ENCODE measurements around the gene ZNF205. TPM values are rescaled to one million over a fixed set of nuclear protein-coding genes. Genes with fewer than 3 reads are reported as not detected.
A peak's percentile ranks its signal among the peaks of the same experiment; 100 is the strongest.

ZNF205 gene
- total and polyA plus RNA-seq, 2 of the 13 experiments (the other 11 are each of a cell fraction or from before 2014, with no cell fraction given): 5.8 to 10.2 TPM

DNA sequence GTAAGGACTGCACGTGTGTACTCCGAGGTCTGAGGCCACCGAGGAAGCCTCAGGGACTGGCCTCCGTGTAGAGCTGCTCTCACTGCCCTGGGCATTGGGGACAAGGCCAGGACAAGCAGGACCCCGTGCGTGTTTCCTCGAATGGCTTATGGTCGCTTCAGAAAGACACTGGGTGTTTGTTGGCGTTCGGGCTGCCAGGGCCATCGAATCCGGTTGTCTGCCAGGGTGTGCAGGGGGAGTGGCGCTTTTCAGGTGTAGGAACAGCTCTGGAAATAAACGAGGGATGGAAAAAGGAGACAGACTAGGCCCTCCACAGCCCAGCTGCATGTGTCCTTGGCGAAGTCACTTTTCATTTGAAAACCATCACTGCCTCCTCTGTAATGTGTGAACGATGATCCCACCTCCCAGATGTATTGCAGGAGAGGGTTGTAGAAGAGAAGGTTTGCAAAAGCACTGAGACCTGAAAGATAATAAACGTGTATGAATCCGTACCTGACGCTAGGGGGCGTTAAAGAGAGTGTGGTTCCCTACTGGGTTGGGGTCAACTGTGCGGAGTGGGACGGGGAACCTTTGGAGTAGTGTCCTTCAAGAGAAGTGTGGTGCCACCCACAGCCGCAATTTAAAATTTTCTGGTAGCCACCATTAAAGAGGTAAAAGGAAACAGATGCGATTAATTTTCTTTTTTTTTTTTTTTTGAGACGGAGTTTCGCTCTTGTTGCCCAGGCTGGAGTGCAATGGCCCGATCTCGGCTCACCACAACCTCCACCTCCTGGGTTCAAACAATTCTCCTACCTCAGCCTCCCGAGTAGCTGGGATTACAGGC lies 11.2 kb upstream of the ZNF205 start (continued):
- TF ChIP-seq, protein P1, sequence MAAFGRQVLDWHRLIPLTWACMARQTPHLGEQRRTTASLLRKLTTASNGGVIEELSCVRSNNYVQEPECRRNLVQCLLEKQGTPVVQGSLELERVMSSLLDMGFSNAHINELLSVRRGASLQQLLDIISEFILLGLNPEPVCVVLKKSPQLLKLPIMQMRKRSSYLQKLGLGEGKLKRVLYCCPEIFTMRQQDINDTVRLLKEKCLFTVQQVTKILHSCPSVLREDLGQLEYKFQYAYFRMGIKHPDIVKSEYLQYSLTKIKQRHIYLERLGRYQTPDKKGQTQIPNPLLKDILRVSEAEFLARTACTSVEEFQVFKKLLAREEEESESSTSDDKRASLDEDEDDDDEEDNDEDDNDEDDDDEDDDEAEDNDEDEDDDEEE (CRISPR knock-in tag; IDR thresholded peaks at IDR 0.05): 0 out of 2 replicates have a peak, but pooled peaks have one; percentile 63
- TF ChIP-seq ZNF333 (CRISPR knock-in tag; IDR thresholded peaks at IDR 0.05; ENCODE audit: borderline replicate concordance) (no peak), ZNF619 (CRISPR knock-in tag; IDR thresholded peaks at IDR 0.05) (no peak), KAT2B (IDR thresholded peaks at IDR 0.05; ENCODE audit: borderline replicate concordance, low read depth, low read length) (no peak), PRMT3 (CRISPR knock-in tag; IDR thresholded peaks at IDR 0.05; ENCODE audit: borderline replicate concordance, low read depth) (no peak), POGZ (CRISPR knock-in tag; IDR thresholded peaks at IDR 0.05) (peak; percentile 29; the same call in 1 of the 2 replicates), SAFB2 (CRISPR knock-in tag; IDR thresholded peaks at IDR 0.05; ENCODE audit: borderline replicate concordance, low read depth) (no peak), PAWR (CRISPR knock-in tag; IDR thresholded peaks at IDR 0.05; ENCODE audit: borderline replicate concordance) (no peak), ZSCAN9 (CRISPR knock-in tag; IDR thresholded peaks at IDR 0.05; ENCODE audit: borderline replicate concordance) (no peak), XRCC5 (optimal IDR thresholded peaks at IDR 0.05; ENCODE audit: low read length) (peak; percentile 53), HMG20A (CRISPR knock-in tag; IDR thresholded peaks at IDR 0.05; ENCODE audit: borderline replicate concordance) (no peak), FOXJ3 (CRISPR knock-in tag; IDR thresholded peaks at IDR 0.05; ENCODE audit: borderline replicate concordance) (no peak), ZBTB8A (CRISPR knock-in tag; IDR thresholded peaks at IDR 0.05; ENCODE audit: borderline replicate concordance, low read depth) (no peak), BRCA1 (CRISPR knock-in tag; IDR thresholded peaks at IDR 0.05) (no peak), ZNF605 (CRISPR knock-in tag; IDR thresholded peaks at IDR 0.05) (0 out of 2 replicates have a peak, but pooled peaks have one; percentile 28), ZNF138 (CRISPR knock-in tag; IDR thresholded peaks at IDR 0.05; ENCODE audit: low read depth) (no peak), MEIS2 (CRISPR knock-in tag; IDR thresholded peaks at IDR 0.05) (no peak), SMC3 (IDR thresholded peaks at IDR 0.05; ENCODE audit: low read length) (peak; percentile 11; the same call in 1 of the 2 replicates), ZNF782 (CRISPR knock-in tag; IDR thresholded peaks at IDR 0.05; ENCODE audit: borderline replicate concordance) (no peak)
- TF ChIP-seq, protein P2, sequence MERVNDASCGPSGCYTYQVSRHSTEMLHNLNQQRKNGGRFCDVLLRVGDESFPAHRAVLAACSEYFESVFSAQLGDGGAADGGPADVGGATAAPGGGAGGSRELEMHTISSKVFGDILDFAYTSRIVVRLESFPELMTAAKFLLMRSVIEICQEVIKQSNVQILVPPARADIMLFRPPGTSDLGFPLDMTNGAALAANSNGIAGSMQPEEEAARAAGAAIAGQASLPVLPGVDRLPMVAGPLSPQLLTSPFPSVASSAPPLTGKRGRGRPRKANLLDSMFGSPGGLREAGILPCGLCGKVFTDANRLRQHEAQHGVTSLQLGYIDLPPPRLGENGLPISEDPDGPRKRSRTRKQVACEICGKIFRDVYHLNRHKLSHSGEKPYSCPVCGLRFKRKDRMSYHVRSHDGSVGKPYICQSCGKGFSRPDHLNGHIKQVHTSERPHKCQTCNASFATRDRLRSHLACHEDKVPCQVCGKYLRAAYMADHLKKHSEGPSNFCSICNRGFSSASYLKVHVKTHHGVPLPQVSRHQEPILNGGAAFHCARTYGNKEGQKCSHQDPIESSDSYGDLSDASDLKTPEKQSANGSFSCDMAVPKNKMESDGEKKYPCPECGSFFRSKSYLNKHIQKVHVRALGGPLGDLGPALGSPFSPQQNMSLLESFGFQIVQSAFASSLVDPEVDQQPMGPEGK (CRISPR knock-in tag; IDR thresholded peaks at IDR 0.05): 0 out of 2 replicates have a peak, but pooled peaks have one; percentile 13
- TF ChIP-seq, protein P3, sequence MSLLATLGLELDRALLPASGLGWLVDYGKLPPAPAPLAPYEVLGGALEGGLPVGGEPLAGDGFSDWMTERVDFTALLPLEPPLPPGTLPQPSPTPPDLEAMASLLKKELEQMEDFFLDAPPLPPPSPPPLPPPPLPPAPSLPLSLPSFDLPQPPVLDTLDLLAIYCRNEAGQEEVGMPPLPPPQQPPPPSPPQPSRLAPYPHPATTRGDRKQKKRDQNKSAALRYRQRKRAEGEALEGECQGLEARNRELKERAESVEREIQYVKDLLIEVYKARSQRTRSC (CRISPR knock-in tag; IDR thresholded peaks at IDR 0.05; ENCODE audit: low read depth): no peak
- TF ChIP-seq, protein P4, sequence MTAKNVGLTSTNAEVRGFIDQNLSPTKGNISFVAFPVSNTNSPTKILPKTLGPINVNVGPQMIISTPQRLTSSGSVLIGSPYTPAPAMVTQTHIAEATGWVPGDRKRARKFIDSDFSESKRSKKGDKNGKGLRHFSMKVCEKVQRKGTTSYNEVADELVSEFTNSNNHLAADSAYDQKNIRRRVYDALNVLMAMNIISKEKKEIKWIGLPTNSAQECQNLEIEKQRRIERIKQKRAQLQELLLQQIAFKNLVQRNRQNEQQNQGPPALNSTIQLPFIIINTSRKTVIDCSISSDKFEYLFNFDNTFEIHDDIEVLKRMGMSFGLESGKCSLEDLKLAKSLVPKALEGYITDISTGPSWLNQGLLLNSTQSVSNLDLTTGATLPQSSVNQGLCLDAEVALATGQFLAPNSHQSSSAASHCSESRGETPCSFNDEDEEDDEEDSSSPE (CRISPR knock-in tag; IDR thresholded peaks at IDR 0.05): no peak
- TF ChIP-seq, protein P5, sequence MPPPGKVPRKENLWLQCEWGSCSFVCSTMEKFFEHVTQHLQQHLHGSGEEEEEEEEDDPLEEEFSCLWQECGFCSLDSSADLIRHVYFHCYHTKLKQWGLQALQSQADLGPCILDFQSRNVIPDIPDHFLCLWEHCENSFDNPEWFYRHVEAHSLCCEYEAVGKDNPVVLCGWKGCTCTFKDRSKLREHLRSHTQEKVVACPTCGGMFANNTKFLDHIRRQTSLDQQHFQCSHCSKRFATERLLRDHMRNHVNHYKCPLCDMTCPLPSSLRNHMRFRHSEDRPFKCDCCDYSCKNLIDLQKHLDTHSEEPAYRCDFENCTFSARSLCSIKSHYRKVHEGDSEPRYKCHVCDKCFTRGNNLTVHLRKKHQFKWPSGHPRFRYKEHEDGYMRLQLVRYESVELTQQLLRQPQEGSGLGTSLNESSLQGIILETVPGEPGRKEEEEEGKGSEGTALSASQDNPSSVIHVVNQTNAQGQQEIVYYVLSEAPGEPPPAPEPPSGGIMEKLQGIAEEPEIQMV (CRISPR knock-in tag; IDR thresholded peaks at IDR 0.05; ENCODE audit: low read depth): 0 out of 2 replicates have a peak, but pooled peaks have one; percentile 43

Data from HepG2 (cell line).